NCI-H2081 treated with DMSO at 0.1 percent for 48 hours (cell line): ENCODE data around the gene JAG1.

Experiments
- DNase-seq: peaks from one replicate; lab custom pipeline; 2025; lab: John Stamatoyannopoulos, UW

Gene JAG1

GRCh38 chr20:10699489-10699888 lies 25.7 kb upstream of the JAG1 start:
- DNase-seq, result no peak

DNA sequence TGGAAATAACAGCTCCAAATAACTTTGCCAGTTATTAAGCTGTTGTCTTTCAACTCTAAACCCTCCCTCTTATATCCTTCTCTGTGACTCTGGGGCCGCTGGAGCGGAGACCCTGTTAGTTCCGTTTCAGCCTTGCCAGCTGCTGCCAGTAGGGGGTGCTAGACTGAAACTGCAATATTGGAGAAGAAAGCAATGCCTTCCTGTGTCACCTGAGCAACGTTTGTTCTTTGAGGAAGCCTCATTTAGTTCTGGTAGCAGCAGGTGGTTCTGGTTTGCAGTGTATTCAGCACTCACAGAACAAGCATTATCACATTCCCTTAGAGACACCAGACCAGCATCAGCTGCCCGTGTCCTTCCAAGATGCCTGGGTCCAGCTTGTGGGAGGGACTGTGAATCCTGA lies 22.9 kb upstream of the JAG1 start:
- DNase-seq, result no peak

- no peak for DNase-seq
These were observed 15.6 kb upstream of the JAG1 start for GRCh38 chr20:10689385-10689784.

GRCh38 chr20:10687895-10688294 lies 14.1 kb upstream of the JAG1 start:
- DNase-seq, result no peak

DNA sequence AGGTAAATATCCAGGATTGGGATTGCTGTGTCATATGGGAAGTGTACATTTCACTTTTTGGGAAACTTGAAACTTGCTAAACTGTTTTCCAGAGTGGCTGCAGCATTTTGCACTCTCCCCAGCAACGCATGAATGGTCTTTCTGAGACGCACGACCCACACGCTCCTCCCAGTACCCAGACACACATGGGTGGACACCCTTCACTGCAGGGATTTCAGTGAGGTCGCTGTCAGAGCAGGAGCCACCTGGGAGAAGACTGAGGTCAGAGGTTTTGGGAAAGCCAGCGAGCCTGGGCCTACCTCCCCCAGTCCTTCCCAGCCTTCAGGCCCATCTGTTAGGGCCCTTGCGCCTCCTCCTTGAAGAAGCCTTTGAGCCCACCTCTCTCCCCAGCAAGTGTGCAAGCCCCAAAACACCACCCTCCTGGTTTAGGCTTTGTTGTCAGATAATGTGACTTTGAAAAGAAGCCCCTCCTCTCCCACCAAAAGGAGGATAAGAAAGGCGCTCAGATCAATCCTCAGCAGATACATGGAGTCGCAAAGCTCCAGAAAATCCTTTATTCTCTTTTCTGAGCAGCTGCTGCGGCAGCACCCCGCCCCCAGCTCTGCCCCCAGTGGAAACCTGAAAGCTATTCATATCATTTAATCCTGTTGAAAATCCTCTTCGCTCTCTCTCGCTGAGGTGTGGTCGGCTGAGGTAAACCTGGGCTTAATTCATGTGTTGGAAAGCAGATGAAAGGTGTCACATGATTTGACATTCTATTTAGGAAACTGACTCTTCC lies 12.7 kb upstream of the JAG1 start:
- DNase-seq, result no peak

- no peak for DNase-seq
These were observed 9.7 kb upstream of the JAG1 start for GRCh38 chr20:10683537-10683936.

- DNase-seq, result no peak
These were observed 9.1 kb upstream of the JAG1 start for GRCh38 chr20:10682939-10683338.

GRCh38 chr20:10681494-10681893 lies 7.7 kb upstream of the JAG1 start:
- DNase-seq, result no peak

GRCh38 chr20:10680571-10680970 lies 6.8 kb upstream of the JAG1 start:
- no peak for DNase-seq

DNA sequence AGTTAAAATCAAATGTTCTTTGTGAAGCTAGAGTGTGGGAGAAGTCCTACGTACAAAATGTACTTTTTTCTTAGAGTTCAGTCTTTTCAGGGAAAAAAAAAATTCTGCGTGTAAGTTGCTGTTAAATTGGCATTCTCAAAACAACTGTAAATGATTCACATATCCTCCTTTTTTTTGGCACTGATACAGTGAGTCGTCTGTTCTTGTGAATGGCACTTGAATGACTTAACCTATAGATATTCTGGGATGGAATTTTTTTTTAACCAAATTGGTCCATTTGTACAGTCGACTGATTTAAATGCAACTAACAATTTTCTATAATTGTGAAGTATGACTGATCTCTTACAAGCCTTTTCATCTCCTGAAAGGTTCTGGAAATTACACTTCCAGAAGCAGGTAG lies 5.5 kb upstream of the JAG1 start:
- no peak for DNase-seq

DNA sequence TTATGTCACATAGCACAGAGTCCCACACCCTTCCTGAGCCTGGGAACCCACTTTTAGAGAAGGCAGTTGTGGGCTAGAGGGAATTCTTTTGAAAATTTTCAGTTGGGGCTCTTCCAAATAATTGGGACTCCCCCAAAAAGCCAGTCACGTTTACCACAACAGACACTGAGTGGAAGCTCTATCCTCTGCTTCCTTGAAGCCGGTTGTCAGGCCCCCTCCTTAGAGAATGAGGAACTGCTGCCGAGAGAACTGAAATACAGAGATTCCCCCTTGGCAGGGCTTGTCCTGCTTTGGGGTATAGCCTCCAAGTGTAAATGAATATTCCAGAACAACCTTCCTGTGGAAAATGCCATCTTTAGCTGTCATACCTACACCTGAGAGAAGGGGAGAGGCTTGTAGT lies 2.7 kb upstream of the JAG1 start:
- no peak for DNase-seq

DNA sequence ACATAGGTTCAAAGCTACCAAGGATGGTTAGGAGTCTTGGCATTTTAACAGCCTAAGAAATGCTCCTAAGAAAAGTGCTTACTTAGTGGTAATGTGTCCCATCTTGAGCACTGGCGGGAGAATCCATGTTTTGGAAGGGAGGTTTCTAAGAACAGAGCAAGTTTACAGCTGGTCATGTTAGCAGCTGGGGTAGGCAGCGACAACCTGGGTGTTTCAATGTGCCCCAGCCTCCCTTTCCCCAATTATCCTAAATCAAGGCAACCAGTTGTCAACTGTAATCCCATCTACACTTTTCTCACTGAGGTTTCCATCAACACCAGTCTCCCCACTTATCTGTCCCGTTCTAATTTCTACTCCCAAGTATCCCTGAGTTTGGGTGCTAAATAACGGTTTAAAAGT lies 1.6 kb upstream of the JAG1 start:
- DNase-seq, result no peak

DNA sequence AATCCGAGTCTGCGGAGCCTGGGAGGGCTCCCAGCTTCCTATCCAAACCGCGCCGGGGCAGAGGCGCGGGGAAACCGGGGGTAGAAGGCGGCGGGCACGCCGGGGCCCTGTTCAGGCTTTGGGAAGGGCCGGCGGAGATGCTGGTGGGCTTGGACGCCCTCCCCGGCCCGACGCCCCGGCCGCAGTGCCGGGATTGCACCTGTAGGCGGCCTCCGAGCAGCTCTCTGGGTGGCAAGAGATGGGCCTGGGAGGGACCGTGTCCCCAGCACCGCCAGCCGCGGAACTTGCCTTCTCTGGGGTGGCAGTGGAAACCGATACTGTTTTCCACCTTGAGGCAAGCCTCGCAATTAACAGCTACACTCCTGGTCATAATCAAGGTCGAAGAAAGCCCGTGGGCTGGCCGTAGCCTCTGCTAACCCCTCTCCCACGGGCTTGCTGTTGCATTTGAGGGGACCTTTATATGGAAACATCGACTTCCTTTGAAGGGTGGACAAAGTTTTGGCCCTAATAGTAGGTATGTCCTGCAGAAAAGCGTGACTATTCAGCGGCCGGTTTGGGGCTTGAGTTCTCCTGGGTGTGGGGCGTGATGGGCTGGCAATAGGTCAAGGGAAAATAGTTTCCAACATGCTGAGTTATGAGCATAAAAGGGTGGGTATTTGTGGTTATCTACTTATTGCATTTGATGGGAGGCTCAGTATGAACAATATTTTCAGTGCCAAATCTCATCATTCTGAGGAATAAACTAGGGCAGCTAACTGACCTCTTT lies 1.1 kb upstream of the JAG1 start:
- DNase-seq, result peak; percentile 6

DNA sequence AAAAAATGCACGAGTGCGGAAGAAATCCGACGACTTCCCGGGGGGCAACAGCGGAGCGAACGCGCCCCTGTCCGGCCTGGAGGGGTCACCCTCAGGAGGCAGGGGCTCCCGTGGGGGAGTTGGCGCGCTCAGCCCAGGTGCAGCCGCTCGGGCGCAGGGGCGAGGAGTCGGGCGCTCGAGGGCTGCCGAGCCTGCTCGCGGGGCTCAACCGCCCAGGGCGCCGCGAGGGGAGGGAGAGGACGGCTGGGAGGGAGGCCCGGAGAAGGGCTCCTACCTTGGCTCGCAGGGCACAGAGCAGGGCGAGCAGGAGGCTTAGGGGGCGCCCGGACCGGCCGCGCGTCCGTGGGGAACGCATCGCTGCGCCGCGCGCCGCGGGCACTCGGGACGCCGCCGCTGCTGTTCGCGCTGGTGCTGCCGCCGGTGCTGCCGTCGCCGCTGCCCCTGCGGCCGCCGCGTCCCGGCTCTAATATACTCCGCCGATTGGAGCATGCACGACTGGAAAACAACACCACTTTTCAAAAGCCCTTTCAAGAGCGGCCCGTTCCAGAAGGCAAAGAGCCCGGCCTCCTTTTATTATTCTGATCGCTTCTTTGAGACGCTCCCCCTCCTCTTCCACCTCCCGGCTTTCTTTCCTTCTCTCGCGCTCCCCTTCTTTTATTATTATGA lies 490 bp downstream of the JAG1 start:
- DNase-seq, result no peak

- DNase-seq, result no peak
These were observed 1.1 kb downstream of the JAG1 start for GRCh38 chr20:10672624-10673127.

- DNase-seq, result no peak
These were observed 1.7 kb downstream of the JAG1 start for GRCh38 chr20:10671919-10672623.

- no peak for DNase-seq
These were observed 2.4 kb downstream of the JAG1 start for GRCh38 chr20:10671221-10671918.

DNA sequence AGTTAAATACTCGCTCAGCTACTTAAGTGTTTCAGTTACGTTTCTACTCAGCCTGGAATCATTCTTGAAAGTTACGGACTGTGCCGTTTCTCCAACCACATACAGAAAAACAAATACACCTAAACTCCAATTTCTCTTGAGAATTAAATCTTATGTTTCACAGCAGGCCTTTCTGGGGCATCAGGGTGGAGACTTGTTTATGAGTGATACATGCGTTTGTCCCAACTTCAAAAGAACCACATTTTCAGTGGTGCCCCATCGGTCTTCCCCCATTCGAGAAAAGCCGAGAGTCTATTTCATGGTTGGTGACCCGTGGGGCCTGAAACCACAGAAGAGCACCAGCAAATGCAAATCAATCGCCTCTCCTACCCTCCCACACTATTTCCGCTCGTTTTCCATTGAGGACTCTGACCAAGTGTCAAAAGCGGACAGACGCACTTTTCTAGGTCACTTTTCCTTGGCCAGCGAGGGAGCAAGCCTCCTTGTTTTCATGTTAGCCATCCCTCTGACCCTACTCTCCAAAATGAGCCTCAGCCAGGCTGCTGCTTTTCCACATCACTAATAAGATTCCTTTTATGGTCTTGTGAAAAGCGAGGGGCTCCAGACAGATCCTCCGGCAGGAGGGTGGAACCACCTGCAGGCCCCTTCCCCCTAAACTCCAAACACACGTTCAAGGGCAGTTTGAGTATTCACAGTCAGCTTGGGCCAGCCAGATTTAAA lies 3.1 kb downstream of the JAG1 start:
- no peak for DNase-seq

- no peak for DNase-seq
These were observed 3.9 kb downstream of the JAG1 start for GRCh38 chr20:10669843-10670446.

GRCh38 chr20:10668677-10669368 lies 5.0 kb downstream of the JAG1 start:
- DNase-seq, result no peak
